Measurements from ENCODE around the gene MPDU1.

- TF ChIP-seq CTCF (conservative IDR thresholded peaks at IDR 0.05; ENCODE audit: low read depth, low read length), result no peak
- TF ChIP-seq EZH2 (IDR thresholded peaks at IDR 0.05; ENCODE audit: borderline replicate concordance, low read depth, low read length, poor library complexity, severe bottlenecking), result no peak
These were observed 31.7 kb downstream of the MPDU1 start for GRCh38 chr17:7615265-7615747.
